NT2/D1 (cell line): ENCODE measurements around the gene WDR86.

ENCODE experiments used
- SUZ12 ChIP-seq: IDR thresholded peaks from 2 replicates; pipeline ENCODE4 v1.6.1; 2011; ENCODE audit not compliant: insufficient read length, insufficient read depth; ENCODE audit errors: extremely low read depth
- YY1 ChIP-seq: IDR thresholded peaks from 2 replicates; pipeline ENCODE4 v1.6.1; 2011; ENCODE audit not compliant: insufficient read length, insufficient read depth
- ZNF274 ChIP-seq: IDR thresholded peaks from 2 replicates; pipeline ENCODE4 v1.6.1; 2011; ENCODE audit warnings: mild to moderate bottlenecking, low read depth, low read length

DNA sequence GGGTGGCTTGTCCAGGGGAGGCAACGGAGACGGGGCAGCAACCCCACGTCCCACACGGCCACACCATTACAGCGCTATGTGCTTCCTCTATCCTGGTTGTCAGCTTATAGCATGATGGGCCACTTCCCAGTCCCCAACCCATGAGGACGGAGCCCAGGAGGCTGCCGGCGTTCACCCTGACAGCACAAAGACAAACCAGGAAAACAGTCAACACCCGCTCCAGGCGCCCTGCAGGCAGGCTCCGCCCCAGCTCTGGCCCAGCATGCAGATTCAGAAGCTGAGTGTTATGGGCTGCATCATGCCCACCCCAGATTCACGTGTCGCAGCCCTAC, 14.8 kb downstream of the WDR86 start:
- TF ChIP-seq YY1 (no peak), ZNF274 (no peak), SUZ12 (no peak)
